ENCODE data around the gene ABHD5. TPM values are rescaled to one million over a fixed set of nuclear protein-coding genes. Genes with fewer than 3 reads are reported as not detected.
A peak's percentile ranks its signal among the peaks of the same experiment; 100 is the strongest.

ABHD5 gene
- total and polyA plus RNA-seq, 2 of the 8 experiments (the other 6 are each of a cell fraction or from before 2014, with no cell fraction given) = 10.5 to 16.4 TPM

GRCh38 chr3:43690400-43691119 lies at the start of gene ABHD5 (continued):
- peak; percentile 61 for TF ChIP-seq POLR2AphosphoS5 (IDR thresholded peaks at IDR 0.05; ENCODE audit: low read depth, low read length)
- TF ChIP-seq POLR2A (IDR thresholded peaks at IDR 0.05; ENCODE audit: control extremely low read depth in 1 of 2, low read depth in 2 of 2, low read length in 2 of 2) = peak; percentile 98 to 99
- TF ChIP-seq TCF12 (IDR thresholded peaks at IDR 0.05; ENCODE audit: low read depth, low read length) = 0 out of 2 replicates have a peak, but pooled peaks have one; percentile 1
- TF ChIP-seq SP1 (IDR thresholded peaks at IDR 0.05; ENCODE audit: low read depth, low read length) = no peak
- TF ChIP-seq TAF1 (IDR thresholded peaks at IDR 0.05; ENCODE audit: low read depth, low read length) = peak; percentile 80
- TF ChIP-seq FOSL1 (IDR thresholded peaks at IDR 0.05; ENCODE audit: insufficient read depth, low read depth, low read length) = no peak
- peak; percentile 19; a peak in 1 of 4 replicates for TF ChIP-seq RAD21 (IDR thresholded peaks at IDR 0.05 in 1 of 2, conservative IDR thresholded peaks at IDR 0.05 in 1 of 2; ENCODE audit: low read depth in 2 of 2, low read length in 2 of 2)
- peak; percentile 87; the same call in 1 of the 2 replicates for TF ChIP-seq GTF2F1 (IDR thresholded peaks at IDR 0.05; ENCODE audit: borderline replicate concordance, low read depth, low read length)
- TF ChIP-seq KDM4A (IDR thresholded peaks at IDR 0.05; ENCODE audit: low read depth, low read length, severe bottlenecking) = peak; percentile 20
- peak; percentile 90 for TF ChIP-seq NRF1 (IDR thresholded peaks at IDR 0.05; ENCODE audit: low read depth, low read length)
- TF ChIP-seq EZH2 (IDR thresholded peaks at IDR 0.05; ENCODE audit: low read depth, low read length, severe bottlenecking) = no peak
- TF ChIP-seq CTCF (IDR thresholded peaks at IDR 0.05; ENCODE audit: control extremely low read depth in 1 of 3, insufficient read depth in 1 of 3, low read depth in 1 of 3, low read length in 3 of 3) = peak in 2 of 3 experiments; percentile 19 to 20; a peak in 2 of 4 replicates
- peak; percentile 23 for TF ChIP-seq NANOG (IDR thresholded peaks at IDR 0.05; ENCODE audit: insufficient read depth, low read depth, low read length, poor library complexity, severe bottlenecking)
- TF ChIP-seq ATF3 (IDR thresholded peaks at IDR 0.05; ENCODE audit: insufficient read depth, low read depth, low read length) = no peak
- peak; percentile 92 for TF ChIP-seq MAX (IDR thresholded peaks at IDR 0.05)
- peak; percentile 66 for TF ChIP-seq SAP30 (IDR thresholded peaks at IDR 0.05; ENCODE audit: insufficient read depth, insufficient replicate concordance, low read length)
- 0 out of 2 replicates have a peak, but pooled peaks have one; percentile 22 for TF ChIP-seq JUN (IDR thresholded peaks at IDR 0.05; ENCODE audit: low read depth, low read length)
- TF ChIP-seq RFX5 (IDR thresholded peaks at IDR 0.05; ENCODE audit: borderline replicate concordance, low read depth, low read length) = no peak
- TF ChIP-seq SIN3A (conservative IDR thresholded peaks at IDR 0.05 in 1 of 2, IDR thresholded peaks at IDR 0.05 in 1 of 2; ENCODE audit: low read depth in 1 of 2, low read length in 2 of 2) = peak; percentile 52 to 91; a peak in 2 of 4 replicates
- no peak for TF ChIP-seq EGR1 (IDR thresholded peaks at IDR 0.05; ENCODE audit: borderline replicate concordance, low read depth, low read length)
